B cell (primary cell): Measurements from ENCODE around the gene ZNF441. TPM values are rescaled to one million over a fixed set of nuclear protein-coding genes. Genes with fewer than 3 reads are reported as not detected.

Source experiments
- ATAC-seq: fragments of 200-7000 bp; cut with Tn5 transposase; one replicate; pipeline ENCODE4 v1.10.0; 2021; ENCODE audit warnings: low read depth, mild to moderate bottlenecking, moderate number of reproducible peaks, moderate library complexity
- CTCF ChIA-PET: fragments of 350-600 bp; sonication (Branson Sonifier 250); formaldehyde crosslinking; loops from one replicate; lab custom pipeline; 2021; ENCODE audit warnings: antibody characterized with exemption, inconsistent platforms; lab: Charles Lee
- POLR2A ChIA-PET: fragments of 350-600 bp; sonication (Branson Sonifier 250); formaldehyde crosslinking; loops from one replicate; lab custom pipeline; 2021; ENCODE audit warnings: antibody characterized with exemption; lab: Charles Lee
- DNase-seq: peaks from one replicate; pipeline ENCODE4 v3.0.0; 2013
- H2AFZ ChIP-seq: 2 replicates; pipeline ENCODE4 v1.6.1; 2012; ENCODE audit warnings: mild to moderate bottlenecking, low read depth, low read length; ENCODE audit not compliant: insufficient read depth, poor library complexity, severe bottlenecking
- H3K27ac ChIP-seq, 2 donors: 1 replicate in 1 of 2; 2 replicates in 1 of 2; pipeline ENCODE4 v1.5.1; 2012 to 2013; ENCODE audit warnings: low read length in 2 of 2, mild to moderate bottlenecking in 2 of 2, moderate library complexity in 1 of 2
- H3K27me3 ChIP-seq, 4 experiments: fragments of 200-600 bp in 1 of 4; sonication (generic) in 1 of 4; replicated peaks in 1 of 4; 1 replicate in 2 of 4; 2 replicates in 2 of 4; pipeline versions ENCODE4 v1.6.1 to v1.7.0; 2013 to 2016; ENCODE audit warnings: low read length in 3 of 4, mild to moderate bottlenecking in 2 of 4, mixed read lengths in 1 of 4, moderate library complexity in 1 of 4; ENCODE audit not compliant: insufficient read depth in 4 of 4, control insufficient read depth in 3 of 4; ENCODE audit errors: control extremely low read depth in 1 of 4
- H3K36me3 ChIP-seq, 2 experiments: replicated peaks in 1 of 2; 1 replicate in 1 of 2; 2 replicates in 1 of 2; pipeline versions ENCODE4 v1.6.1 to v1.7.1; 2013; ENCODE audit warnings: low read length in 1 of 2; ENCODE audit not compliant: insufficient read depth in 2 of 2, control insufficient read depth in 1 of 2; ENCODE audit errors: control extremely low read depth in 1 of 2, extremely low read depth in 1 of 2
- H3K4me1 ChIP-seq, 2 donors: fragments of 200-600 bp in 1 of 2; sonication (generic) in 1 of 2; 1 replicate in 1 of 2; 2 replicates in 1 of 2; pipeline versions ENCODE4 v1.5.1 to v1.6.1; 2013 to 2017; ENCODE audit warnings: low read length in 2 of 2; ENCODE audit not compliant: control insufficient read depth in 2 of 2, insufficient read depth in 2 of 2
- H3K4me2 ChIP-seq: replicated peaks from 2 replicates; pipeline ENCODE3; 2012; ENCODE audit warnings: mild to moderate bottlenecking, low read depth, low read length; ENCODE audit not compliant: poor library complexity, severe bottlenecking
- H3K4me3 ChIP-seq, 5 experiments: fragments of 200-600 bp in 1 of 5; sonication (generic) in 1 of 5; 1 replicate in 3 of 5; 2 replicates in 2 of 5; pipeline versions ENCODE4 v1.5.1 to v1.7.0; 2011 to 2016; ENCODE audit warnings: low read length in 4 of 5, mild to moderate bottlenecking in 4 of 5, low read depth in 2 of 5, control low read depth in 1 of 5, moderate library complexity in 1 of 5; ENCODE audit not compliant: insufficient read depth in 1 of 5; ENCODE audit errors: control extremely low read depth in 1 of 5, extremely low read depth in 1 of 5
- H3K79me2 ChIP-seq: fragments of 200-600 bp; sonication (generic); one replicate; pipeline ENCODE4 v1.6.0; 2016; ENCODE audit warnings: low read length; ENCODE audit not compliant: control insufficient read depth, insufficient read depth
- H3K9ac ChIP-seq: fragments of 200-600 bp; sonication (generic); 2 replicates; pipeline ENCODE4 v1.6.1; 2017; ENCODE audit warnings: mild to moderate bottlenecking, low read length, moderate library complexity
- H3K9me3 ChIP-seq, 3 donors: one replicate each; pipeline versions ENCODE4 v1.6.1 to v1.7.1; 2013; ENCODE audit warnings: low read length in 2 of 3; ENCODE audit not compliant: control insufficient read depth in 2 of 3, insufficient read depth in 1 of 3; ENCODE audit errors: control extremely low read depth in 1 of 3
- H4K20me1 ChIP-seq: 2 replicates; pipeline ENCODE4 v1.6.0; 2012; ENCODE audit warnings: mild to moderate bottlenecking, low read length; ENCODE audit not compliant: insufficient read depth, control insufficient read depth, poor library complexity, severe bottlenecking
- H3K27ac Mint-ChIP-seq: one replicate; pipeline ENCODE4 v1.8.0; 2021; ENCODE audit warnings: mixed read lengths
- H3K27me3 Mint-ChIP-seq: one replicate; pipeline ENCODE4 v1.8.0; 2021; ENCODE audit warnings: mixed read lengths
- H3K4me1 Mint-ChIP-seq: one replicate; pipeline ENCODE4 v1.8.0; 2021; ENCODE audit warnings: mixed read lengths
- H3K4me3 Mint-ChIP-seq: one replicate; pipeline ENCODE4 v1.8.0; 2021; ENCODE audit warnings: mixed read lengths
- H3K9me3 Mint-ChIP-seq: one replicate; pipeline ENCODE4 v1.8.0; 2022; ENCODE audit warnings: mixed read lengths; ENCODE audit not compliant: insufficient read depth
- EZH2 ChIP-seq: IDR thresholded peaks from 2 replicates; pipeline ENCODE4 v1.6.1; 2012; ENCODE audit warnings: borderline replicate concordance, low read depth, mild to moderate bottlenecking, moderate library complexity, low read length; ENCODE audit not compliant: insufficient read depth, poor library complexity, severe bottlenecking
- WGBS: methylation state at CpG from one replicate; pipeline ENCODE4 v1.1.5; 2013; ENCODE audit warnings: missing lambda C conversion rate; ENCODE audit not compliant: insufficient coverage; 5-methylcytosine and 5-hydroxymethylcytosine counted together
- intact Hi-C: fragments of 100-400 bp; cut with micrococcal nuclease; formaldehyde crosslinking; loops from one replicate; pipeline ENCODE4 v1.10.0; 2022
- polyA plus RNA-seq: library from polyadenylated mRNA; depleted of rRNA; stranded (reverse); fragments of >200 nt; gene quantifications from 2 replicates; pipeline ENCODE4 v1.2.3, GENCODE V29; 2012
- total RNA-seq, 2 donors: library from RNA; stranded (reverse); fragments of 120-200 nt in 1 of 2; gene quantifications; 1 replicate in 1 of 2; 2 replicates in 1 of 2; pipeline versions ENCODE4 v1.2.3 to v1.2.4, GENCODE V29; 2013 to 2022
- TF ChIP-seq, protein P1 (sequence below): fragments of 200-600 bp; IDR thresholded peaks from one replicate; pipeline ENCODE4 v1.8.0; 2022; ENCODE audit warnings: antibody characterized with exemption, mild to moderate bottlenecking

ZNF441 gene
- total and polyA plus RNA-seq, 2 donors (not counting 1 experiment from before 2014, with no cell fraction given) = 7.4 to 43.5 TPM

DNA sequence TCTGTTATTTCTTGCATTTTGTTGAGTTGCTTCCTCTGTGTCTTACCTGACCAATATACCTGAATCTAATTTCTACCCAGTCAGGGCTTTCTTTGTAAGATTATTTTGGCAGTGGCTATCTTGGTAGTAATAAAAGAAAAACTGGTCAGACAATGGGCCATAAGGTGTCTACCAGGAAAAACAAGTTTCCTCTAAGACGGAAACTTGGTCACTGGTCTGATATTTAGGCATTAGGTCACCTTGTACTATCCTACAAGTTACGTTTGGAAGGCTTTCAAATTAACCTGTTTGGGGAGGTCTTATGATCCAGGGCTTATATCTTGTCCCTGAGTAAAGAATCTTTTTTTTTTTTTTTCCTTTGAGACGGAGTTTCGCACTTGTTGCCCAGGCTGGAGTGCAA is 37.2 kb upstream of the ZNF441 start:
- Mint-ChIP-seq H3K9me3 (no peaks in the 10 kb centered on the region), H3K4me3 (no peak overlapping the region), H3K4me1 (no peaks in the 10 kb centered on the region)

DNA sequence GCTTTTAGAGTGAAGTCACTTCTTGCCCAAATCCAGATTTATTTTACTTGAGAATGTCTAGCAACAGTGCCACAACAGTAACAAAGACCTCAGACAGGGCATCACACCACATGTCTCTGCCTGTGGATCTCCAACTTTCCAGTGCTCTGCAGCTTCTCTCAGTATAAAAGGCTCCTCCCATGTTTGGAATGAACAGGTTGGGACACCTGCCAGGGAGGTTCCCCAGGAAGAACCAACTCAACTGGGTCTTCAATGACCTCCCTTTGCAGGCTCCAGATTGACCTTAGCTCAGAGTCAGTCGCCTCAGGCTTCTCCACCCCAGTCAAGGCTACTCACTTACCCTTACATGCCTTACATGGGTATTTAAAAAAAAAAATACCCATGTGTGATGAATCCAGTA is 31.4 kb upstream of the ZNF441 start:
- Histone ChIP-seq H3K27ac (no peak overlapping the region), H3K9me3 (no peaks in the 10 kb centered on the region), H3K36me3 (no peaks in the 10 kb centered on the region), H3K4me3 (no peak overlapping the region), H3K4me2 (no peak overlapping the region), H3K27me3 (no peaks in the 10 kb centered on the region), H3K9ac (no peak overlapping the region), H4K20me1 (no peaks in the 10 kb centered on the region), H2AFZ (no peak overlapping the region), H3K4me1 (peaks cover 15 to 19% of the 10 kb centered on the region in 2 donors), H3K79me2 (peaks cover 18% of the 10 kb centered on the region)
- ChIA-PET POLR2A (interaction anchor here (0.6 kb wide), 1 partner anchor 597 kb away, joined by 8 read pairs; no protein-coding TSS in a partner anchor), CTCF (interaction anchor here (2.1 kb wide), 1 partner anchor 35 kb away, joined by 7 read pairs; no protein-coding TSS in a partner anchor)
- Mint-ChIP-seq H3K9me3 (no peaks in the 10 kb centered on the region), H3K4me3 (no peak overlapping the region), H3K27ac (no peak overlapping the region), H3K4me1 (peaks cover 26% of the 10 kb centered on the region), H3K27me3 (no peaks in the 10 kb centered on the region)
- DNase-seq = no peak
- ATAC-seq = no peak
- no CpG with 5 or more reads among the region's 1 CpG for WGBS
- intact Hi-C loops = loop anchor here (5.0 kb wide), 1 partner anchor 62 kb away; the partner anchor contains the start of gene ZNF491
- TF ChIP-seq EZH2 = no peak
- TF ChIP-seq, protein P1, sequence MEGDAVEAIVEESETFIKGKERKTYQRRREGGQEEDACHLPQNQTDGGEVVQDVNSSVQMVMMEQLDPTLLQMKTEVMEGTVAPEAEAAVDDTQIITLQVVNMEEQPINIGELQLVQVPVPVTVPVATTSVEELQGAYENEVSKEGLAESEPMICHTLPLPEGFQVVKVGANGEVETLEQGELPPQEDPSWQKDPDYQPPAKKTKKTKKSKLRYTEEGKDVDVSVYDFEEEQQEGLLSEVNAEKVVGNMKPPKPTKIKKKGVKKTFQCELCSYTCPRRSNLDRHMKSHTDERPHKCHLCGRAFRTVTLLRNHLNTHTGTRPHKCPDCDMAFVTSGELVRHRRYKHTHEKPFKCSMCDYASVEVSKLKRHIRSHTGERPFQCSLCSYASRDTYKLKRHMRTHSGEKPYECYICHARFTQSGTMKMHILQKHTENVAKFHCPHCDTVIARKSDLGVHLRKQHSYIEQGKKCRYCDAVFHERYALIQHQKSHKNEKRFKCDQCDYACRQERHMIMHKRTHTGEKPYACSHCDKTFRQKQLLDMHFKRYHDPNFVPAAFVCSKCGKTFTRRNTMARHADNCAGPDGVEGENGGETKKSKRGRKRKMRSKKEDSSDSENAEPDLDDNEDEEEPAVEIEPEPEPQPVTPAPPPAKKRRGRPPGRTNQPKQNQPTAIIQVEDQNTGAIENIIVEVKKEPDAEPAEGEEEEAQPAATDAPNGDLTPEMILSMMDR = no peak

More for the DNA sequence above, 37.2 kb upstream of the ZNF441 start:
- Histone ChIP-seq H3K4me3 (no peak overlapping the region), H2AFZ (no peak overlapping the region), H3K4me1 (no peaks in the 10 kb centered on the region), H3K27ac (no peak overlapping the region), H4K20me1 (no peaks in the 10 kb centered on the region), H3K27me3 (no peaks in the 10 kb centered on the region), H3K4me2 (no peak overlapping the region), H3K9ac (no peak overlapping the region), H3K79me2 (peaks cover 21% of the 10 kb centered on the region), H3K36me3 (no peaks in the 10 kb centered on the region), H3K9me3 (no peaks in the 10 kb centered on the region)
- no peak for ATAC-seq
- TF ChIP-seq, protein P1 = no peak
- no peak for DNase-seq
- intact Hi-C loops = no loop called here
- Mint-ChIP-seq H3K27me3 (no peaks in the 10 kb centered on the region), H3K27ac (no peak overlapping the region)
- 96% methylated on average over 4 of the region's 4 CpGs for WGBS
- ChIA-PET CTCF (interaction anchor here (0.7 kb wide), 1 partner anchor 83 kb away, joined by 3 read pairs; no protein-coding TSS in a partner anchor), POLR2A (no interaction called here)
